TTC549 (cell line): ENCODE data around the gene STAT5A.
"Not testable (repeated sequence)": the region's sequence is repeated elsewhere in the genome, so short reads cannot be mapped to it uniquely, and the experiment has no call there.

Source experiments
- FAIRE-seq: peaks from 2 replicates; lab custom pipeline; 2012; peaks lifted over from hg19 to GRCh38; lab: Jason Lieb, UNC

STAT5A gene

DNA sequence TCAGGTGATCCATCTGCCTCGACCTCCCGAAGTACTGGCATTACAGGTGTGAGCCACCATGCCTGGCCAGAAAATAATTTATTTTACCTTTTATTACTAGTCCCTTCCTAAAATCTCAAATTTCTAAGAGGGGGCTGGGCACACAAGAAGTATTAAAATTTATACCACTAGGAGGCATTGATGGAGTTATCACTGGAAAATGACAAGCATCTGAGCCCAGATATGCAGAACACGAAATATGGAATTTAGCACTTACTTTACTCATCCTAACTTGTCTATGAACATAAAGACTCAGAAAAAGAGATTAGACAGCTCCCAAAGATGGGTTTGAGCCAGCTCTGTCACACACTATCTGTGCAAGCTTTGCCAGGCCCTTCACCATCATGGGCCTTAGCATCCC lies 46.4 kb downstream of the STAT5A start:
- no peak for FAIRE-seq

GRCh38 chr17:42337442-42337841 lies 49.1 kb downstream of the STAT5A start:
- no peak for FAIRE-seq

- FAIRE-seq, result no peak
These were observed 50.2 kb downstream of the STAT5A start for GRCh38 chr17:42338427-42338985.

GRCh38 chr17:42339221-42339620 lies 50.9 kb downstream of the STAT5A start:
- FAIRE-seq, result no peak

GRCh38 chr17:42340691-42341127 lies 52.4 kb downstream of the STAT5A start:
- no peak for FAIRE-seq

GRCh38 chr17:42341568-42341967 lies 53.3 kb downstream of the STAT5A start:
- FAIRE-seq, result no peak

DNA sequence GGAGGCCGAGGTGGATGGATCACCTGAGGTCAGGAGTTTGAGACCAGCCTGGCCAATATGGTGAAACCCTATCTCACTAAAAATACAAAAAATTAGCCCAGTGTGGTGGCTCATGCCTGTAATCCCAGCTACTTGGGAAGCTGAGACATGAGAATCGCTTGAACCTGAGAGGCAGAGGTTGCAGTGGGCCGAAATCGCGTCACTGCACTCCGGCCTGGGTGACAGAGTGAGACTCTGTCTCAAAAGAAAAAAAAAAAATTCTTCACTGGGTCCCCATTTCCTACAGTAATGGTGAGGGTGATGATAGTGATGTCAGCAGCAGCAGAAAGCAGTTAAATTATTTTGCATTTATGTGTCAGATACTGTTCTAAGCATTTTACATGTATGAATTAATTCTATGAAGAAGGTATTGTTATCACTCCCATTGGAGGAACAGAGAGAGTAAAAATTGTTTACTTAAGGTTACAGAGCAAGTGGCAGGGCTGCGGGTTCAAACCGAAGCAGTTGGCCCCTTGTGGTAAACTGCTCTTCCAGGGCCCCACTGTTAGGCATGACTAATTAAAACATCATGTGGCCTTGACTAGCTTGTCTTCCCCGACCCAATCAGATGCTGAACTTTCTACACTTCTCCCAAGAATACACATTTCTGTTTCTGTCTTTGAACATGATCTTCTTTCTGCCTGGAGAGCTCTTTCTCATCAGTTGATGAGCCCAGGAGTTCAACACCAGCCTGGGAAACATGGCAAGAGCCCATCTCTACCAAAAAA lies 54.1 kb downstream of the STAT5A start:
- FAIRE-seq, result no peak

GRCh38 chr17:42345396-42346073 lies 57.2 kb downstream of the STAT5A start:
- FAIRE-seq, result no peak

GRCh38 chr17:42346481-42346880 lies 58.2 kb downstream of the STAT5A start:
- FAIRE-seq, result no peak

GRCh38 chr17:42347198-42347597 lies 58.9 kb downstream of the STAT5A start:
- FAIRE-seq, result no peak

DNA sequence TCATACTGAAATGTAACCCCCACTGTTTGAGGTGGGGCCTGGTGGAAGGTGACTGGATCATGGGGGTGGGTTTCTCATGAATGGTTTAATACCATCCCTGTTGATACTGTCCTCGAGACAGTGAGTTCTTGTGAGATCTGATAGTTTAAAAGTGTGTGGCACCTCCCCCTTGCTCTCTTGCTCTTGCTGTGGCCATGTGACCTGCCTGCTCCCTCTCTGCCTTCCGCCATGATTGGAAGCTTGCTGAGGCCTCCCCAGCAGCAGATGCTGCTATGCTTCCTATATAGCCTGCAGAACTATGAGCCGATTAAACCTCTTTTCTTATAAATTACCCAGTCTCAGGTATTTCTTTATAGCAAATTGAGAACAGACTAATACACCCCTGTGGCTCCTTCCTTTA lies 59.3 kb downstream of the STAT5A start:
- FAIRE-seq, result no peak

DNA sequence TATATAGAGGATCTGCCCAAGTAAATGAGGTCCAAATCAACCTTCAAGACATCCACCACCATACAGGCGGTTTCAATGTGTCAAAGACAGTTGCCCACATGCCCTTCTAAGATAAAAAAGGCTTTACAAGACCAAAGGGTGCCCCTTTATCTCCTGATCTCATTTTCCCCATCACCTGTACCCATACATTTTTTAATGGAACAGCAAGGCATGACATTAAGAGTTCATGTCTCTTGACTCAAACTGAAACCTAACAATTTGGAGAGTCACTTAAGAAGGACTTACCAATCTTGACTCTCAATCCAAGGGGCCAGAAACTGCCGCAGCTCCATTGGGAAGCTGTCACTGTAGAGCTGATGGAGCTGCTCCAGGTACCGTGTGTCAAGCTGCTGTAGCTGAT lies 59.8 kb downstream of the STAT5A start:
- FAIRE-seq, result no peak

- no peak for FAIRE-seq
These were observed 66.9 kb downstream of the STAT5A start for GRCh38 chr17:42354956-42355843.

- no peak for FAIRE-seq
These were observed 70.1 kb downstream of the STAT5A start for GRCh38 chr17:42358434-42358833.

GRCh38 chr17:42359133-42359532 lies 70.8 kb downstream of the STAT5A start:
- FAIRE-seq, result no peak

DNA sequence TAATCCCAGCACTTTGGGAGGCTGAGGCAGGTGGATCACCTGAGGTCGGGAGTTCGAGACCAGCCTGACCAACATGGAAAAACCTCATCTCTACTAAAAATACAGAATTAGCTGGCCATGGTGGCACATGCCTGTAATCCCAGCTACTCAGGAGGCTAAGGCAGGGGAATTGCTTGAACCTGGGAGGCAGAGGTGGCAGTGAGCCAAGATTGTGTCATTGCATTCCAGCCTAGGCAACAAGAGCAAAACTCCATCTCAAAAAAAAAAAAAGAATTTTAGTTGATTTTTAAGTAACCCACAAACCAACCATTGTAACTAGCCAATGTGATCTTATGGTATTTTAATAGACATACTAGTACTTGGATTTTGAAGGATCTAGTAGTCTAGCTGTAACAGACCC lies 72.1 kb downstream of the STAT5A start:
- not testable (repeated sequence) for FAIRE-seq
